ENCODE measurements around the gene ALDH5A1.

Gene ALDH5A1

DNA sequence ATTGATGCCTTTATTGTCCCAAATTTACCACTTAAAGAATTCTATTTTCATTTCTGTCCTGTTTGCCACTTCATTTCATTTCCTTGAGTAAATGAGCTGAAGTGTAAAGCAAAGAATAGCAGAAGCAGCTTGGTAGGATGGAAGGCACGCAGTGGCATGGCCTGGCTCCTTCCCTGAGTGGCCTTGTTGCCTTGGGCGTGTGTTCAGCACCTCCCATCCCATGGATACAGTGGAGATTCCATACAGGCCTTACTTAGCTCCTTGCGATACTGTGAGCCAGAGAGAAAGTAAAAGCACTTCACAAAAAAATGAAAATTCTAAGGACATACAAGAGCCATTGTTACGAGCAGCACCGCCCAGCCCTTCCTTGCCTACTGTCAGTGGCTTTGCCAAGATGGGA is 39.6 kb downstream of the ALDH5A1 start:
- no peak for DNase-seq

- DNase-seq: no peak
Measured at GRCh38 chr6:24535210-24535609, 40.4 kb downstream of the ALDH5A1 start.

DNA sequence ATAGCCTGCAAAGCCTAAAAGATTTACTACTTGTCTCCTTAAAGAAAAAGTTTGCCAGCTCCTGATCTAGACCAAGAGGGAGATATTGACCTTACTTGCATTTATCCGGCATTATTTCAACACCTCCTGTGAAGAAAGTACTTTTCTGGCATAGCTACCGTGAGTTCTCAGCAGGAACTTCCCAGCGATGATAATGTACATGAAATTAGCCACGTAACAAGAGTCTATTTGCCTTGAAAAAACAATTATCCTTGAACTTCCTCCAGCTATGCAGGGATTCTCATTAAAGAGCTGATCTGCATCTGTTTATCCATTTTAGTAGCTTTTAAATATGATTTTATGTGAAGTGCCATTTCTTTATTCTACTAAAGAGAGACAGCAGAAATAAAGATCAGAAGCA is 41.7 kb downstream of the ALDH5A1 start:
- DNase-seq: no peak

- no peak for DNase-seq
Measured at GRCh38 chr6:24537082-24537699, 42.4 kb downstream of the ALDH5A1 start.

- DNase-seq: no peak
Measured at GRCh38 chr6:24537771-24538385, 43.1 kb downstream of the ALDH5A1 start.

DNA sequence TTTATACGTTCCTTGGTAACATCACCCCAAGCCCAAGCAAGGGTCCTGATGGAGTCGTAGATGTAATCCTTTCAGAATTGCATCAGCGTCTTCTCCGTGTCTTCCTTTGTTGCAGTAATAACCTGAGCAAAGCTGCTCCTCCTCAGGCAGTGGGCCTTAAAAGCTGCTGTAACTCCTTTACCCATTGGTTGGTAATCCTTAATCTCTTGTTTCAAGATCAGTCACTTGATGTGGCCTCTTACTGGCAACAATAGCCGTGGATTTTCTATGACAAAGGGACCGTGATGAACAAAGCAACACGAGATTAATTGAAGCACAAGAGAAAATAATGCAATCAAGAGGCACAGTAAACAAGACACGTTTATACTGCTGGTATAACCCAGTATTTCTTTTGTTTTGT is 44.6 kb downstream of the ALDH5A1 start:
- no peak for DNase-seq

DNA sequence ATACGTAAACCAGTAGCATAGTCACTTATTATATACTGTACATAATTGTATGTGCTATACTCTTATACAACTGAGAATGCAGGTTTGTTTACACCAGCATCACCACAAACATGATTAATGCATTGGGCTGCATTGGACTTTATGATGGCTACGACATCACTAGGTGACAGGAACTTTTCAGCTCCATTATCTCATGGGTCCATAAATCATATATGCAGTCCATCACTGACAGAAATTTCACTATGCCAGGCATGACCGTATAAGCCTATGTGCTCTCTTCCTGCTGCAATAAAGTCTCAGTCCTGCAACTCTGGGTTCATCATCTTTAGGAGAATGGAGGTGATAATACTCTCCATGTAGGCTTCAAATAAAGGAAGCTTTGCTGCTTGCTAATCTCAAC is 45.4 kb downstream of the ALDH5A1 start:
- no peak for DNase-seq

GRCh38 chr6:24543683-24544082 is 48.9 kb downstream of the ALDH5A1 start:
- no peak for DNase-seq

- no peak for DNase-seq
Measured at GRCh38 chr6:24545183-24545582, 50.4 kb downstream of the ALDH5A1 start.

GRCh38 chr6:24545691-24546090 is 50.9 kb downstream of the ALDH5A1 start:
- no peak for DNase-seq

GRCh38 chr6:24546439-24546838 is 51.7 kb downstream of the ALDH5A1 start:
- no peak for DNase-seq

- DNase-seq: peak; percentile 6
Measured at GRCh38 chr6:24547243-24547642, 52.5 kb downstream of the ALDH5A1 start.

GRCh38 chr6:24549158-24549557 is 54.4 kb downstream of the ALDH5A1 start:
- DNase-seq: no peak

DNA sequence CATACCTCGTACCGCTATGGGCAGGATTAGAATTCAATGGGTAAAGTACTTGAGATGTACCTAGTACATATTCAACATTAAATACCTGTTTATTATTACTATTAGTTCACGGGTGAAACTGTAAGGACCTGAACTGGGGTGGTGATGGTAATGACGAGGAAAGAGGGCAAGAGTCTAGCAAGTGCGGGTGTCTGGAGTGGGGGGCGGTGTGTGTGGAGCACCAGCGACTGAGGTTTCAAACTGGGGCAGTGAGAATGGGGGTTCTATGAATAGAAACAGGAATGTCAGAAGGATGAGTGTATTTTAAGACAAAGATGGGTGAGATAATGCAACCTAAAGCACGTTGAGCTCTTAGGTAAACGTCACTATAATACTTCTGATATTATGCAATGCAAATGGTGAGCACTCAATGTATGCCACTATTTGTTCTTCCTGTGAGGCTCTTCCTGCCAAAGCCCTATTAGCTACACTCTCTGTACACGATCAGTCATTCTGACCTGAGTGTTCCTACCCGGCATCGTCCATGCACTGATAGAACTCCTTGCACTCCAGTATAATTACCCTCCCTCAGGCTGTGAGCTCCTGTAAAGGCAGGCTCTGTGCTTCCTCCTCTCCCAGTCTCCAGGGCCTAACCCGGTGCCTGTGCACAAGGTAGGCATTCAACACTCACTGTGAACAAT is 55.0 kb downstream of the ALDH5A1 start:
- DNase-seq: no peak

DNA sequence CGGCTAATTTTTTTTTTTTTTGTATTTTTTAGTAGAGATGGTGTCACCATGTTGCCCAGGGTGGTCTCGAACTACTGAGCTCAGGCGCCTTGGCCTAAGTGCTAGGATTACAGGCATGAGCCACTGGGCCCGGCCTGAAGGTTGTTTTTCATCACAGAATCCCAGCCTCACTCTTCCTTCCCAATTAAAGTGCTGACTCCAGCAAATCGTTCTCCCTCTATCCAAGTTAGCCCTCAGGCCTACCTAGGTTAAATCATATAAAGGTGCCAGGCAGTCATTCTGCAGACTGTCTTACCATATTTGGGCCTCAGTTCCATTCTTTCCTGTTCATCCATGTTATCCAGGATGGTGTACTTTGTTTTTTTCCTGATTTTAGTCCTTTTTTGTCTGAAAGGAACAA is 56.4 kb downstream of the ALDH5A1 start:
- DNase-seq: no peak

- no peak for DNase-seq
Measured at GRCh38 chr6:24554474-24554873, 59.7 kb downstream of the ALDH5A1 start.

DNA sequence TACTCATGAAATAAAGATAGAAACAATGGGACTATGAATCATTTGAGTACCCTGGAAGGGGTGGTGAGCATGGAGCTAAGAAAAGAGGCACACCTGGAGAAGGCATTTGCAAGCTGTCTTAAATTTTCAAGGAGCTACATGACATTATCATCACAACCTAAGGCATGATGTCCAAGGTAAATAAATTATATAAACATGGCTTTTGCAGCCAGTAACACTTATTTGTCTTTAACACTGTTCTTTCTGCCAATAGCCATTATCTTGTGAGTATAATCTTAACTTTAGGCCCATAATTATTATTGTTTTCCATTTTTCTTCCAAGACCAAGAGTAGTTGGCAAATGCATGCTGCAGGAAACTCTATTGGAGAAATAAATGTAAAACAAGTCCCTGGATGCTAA is 63.7 kb downstream of the ALDH5A1 start:
- DNase-seq: no peak

DNA sequence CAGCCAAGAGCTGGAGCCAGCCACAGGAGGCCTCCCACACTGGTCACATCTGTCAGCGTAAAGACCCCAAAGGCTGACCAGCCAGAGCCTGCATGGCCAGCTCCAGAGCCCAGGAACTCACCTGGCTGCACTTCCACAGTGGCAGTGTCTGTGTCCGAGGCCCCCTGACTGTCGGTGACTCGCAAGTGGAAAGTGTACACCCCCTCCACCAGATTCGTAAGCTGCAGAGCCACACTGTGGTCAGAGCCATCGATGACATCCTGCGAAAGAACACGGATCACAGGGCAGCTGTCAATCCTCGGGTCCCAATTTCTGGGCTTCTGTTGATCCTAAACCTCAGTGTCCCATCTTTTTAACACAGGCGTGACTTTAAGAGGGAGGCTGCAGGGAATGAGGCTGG is 69.3 kb downstream of the ALDH5A1 start:
- no peak for DNase-seq

DNA sequence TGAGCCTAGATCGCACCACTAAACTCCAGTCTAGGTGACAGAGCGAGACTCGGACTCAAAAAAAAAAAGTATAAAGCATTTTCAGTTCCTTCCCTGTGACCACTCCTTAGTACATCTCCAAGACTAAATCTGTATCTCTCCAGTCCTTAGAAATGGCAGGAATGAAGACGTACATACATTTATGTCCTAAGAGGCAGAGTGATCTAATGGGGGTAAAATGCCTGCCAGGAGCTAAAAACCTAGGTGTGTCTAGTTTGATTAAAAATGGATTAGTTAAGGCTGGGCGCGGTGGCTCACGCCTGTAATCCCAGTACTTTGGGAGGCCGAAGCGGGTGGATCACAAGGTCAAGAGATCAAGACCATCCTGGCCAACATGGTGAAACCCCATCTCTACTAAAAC is 70.4 kb downstream of the ALDH5A1 start:
- no peak for DNase-seq

DNA sequence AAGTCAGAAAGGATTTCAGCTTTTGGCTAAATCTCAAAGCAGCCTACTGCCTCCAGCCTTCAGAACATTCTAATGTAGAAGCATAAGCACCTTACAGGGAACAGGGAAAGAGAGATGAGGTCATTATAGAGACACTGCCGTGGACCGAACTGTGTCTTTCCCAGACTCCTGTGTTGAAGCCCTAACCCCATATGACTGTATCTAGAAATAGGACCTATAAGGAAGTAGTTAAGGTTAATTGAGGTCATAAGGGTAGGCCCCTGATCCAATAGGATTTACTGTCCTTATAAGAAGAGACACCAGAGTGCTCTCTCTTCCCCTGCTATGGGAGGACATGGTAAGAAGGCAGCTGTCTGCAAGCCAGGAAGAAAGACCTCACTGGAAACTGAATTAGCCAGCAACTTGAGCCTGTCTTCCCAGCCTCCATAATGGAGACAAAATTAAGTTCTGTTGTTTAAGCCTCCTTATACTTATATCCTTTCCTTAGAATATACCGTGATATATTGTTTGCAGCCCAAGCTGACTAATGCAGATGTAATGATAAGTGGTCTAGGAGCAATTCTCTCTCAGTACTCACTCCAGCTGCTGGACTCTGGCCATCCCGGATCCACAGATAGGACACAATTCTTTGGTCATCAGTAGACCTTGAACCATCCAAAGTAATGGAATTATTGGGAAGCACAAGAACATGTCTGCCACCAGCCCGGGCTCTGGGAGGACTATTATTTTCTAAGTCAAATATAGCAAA is 71.4 kb downstream of the ALDH5A1 start:
- no peak for DNase-seq

- no peak for DNase-seq
Measured at GRCh38 chr6:24568683-24569082, 73.9 kb downstream of the ALDH5A1 start.

GRCh38 chr6:24569811-24570210 is 75.0 kb downstream of the ALDH5A1 start:
- no peak for DNase-seq

- no peak for DNase-seq
Measured at GRCh38 chr6:24571361-24571760, 76.6 kb downstream of the ALDH5A1 start.

DNA sequence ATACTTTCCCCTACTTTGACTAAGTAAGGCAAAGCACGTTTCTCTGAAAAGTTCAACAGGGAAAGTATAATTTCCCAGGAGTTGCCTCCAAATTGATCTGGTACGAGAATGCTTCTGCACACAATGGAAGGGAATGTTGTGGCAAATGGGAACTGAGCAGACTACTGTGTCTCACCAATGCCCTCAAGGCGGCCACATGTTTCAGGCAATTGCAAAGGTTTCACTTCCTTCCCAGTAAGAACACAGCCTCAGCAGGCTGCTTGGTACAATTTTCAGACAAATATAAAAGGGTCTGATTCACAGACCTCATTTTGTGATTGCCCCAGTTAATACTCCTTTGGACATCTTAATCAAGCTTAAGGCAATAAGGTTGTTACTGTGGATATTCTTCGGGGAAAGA is 80.0 kb downstream of the ALDH5A1 start:
- DNase-seq: no peak
